WERI-Rb-1 (cell line): Measurements from ENCODE around the gene ARMH1.

Experiments used
- DNase-seq: peaks from one replicate; pipeline ENCODE4 v3.0.0-alpha.2; 2020
- H3K27ac ChIP-seq: fragments of 250-450 bp; sonication (Bioruptor Pico); 2 replicates; pipeline ENCODE4 v1.5.1; 2020; ENCODE audit warnings: mild to moderate bottlenecking, moderate library complexity
- H3K27me3 ChIP-seq: fragments of 250-450 bp; sonication (Bioruptor Pico); 2 replicates; pipeline ENCODE4 v1.5.1; 2021; ENCODE audit warnings: mild to moderate bottlenecking, low read depth, moderate library complexity; ENCODE audit not compliant: insufficient read depth, severe bottlenecking
- H3K36me3 ChIP-seq: fragments of 250-450 bp; sonication (Bioruptor Pico); 2 replicates; pipeline ENCODE4 v1.5.1; 2020; ENCODE audit warnings: mild to moderate bottlenecking, moderate library complexity
- H3K4me3 ChIP-seq: 2 replicates; pipeline ENCODE4 v1.5.1; 2011; ENCODE audit warnings: low read depth, mild to moderate bottlenecking, control low read depth, low read length
- H3K9me3 ChIP-seq: fragments of 250-450 bp; sonication (Bioruptor Pico); 2 replicates; pipeline ENCODE4 v1.5.1; 2021; ENCODE audit warnings: mild to moderate bottlenecking, moderate library complexity; ENCODE audit not compliant: severe bottlenecking
- TF ChIP-seq, protein P1 (sequence below): IDR thresholded peaks from 2 replicates; pipeline ENCODE4 v1.5.1; 2011; ENCODE audit warnings: low read depth, mild to moderate bottlenecking, control low read depth, inconsistent platforms, low read length

Gene ARMH1

DNA sequence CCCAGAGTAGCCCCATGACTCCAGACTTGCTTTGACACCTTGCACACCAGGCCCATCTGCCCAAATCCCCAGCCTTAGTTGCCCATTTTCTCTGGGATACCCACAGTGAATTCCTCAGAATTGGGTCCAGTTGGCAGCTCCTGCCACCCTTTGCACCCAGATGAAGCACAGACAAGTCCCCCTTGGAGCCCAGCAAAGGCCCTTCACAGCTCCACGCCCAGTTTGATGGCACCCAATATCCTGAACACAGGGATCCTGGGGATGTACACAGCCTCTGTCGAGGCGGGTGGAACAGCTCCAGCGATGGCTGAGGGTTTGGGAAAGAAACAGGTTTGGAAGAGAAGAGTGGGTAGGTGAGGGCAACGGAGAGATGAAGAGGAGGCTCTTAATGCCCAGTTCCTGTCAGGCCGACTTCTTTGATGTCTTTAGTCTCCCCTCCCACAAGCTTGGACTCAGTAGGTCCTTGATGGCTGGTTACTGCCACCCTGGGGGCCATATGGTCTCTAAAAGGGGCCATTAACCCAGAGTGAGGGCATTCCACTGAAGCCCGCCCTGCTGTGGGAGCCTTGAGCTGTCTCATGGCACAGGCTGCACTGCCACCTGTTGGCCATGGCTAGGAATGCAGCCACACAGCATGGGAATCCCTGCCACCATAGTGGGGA, 21.9 kb upstream of the ARMH1 start:
- Histone ChIP-seq H3K27me3 (no peaks in the 10 kb centered on the region), H3K36me3 (peaks cover 39% of the 10 kb centered on the region), H3K9me3 (no peaks in the 10 kb centered on the region), H3K27ac (peak overlapping the region; percentile 7; the same call in 1 of the 2 replicates), H3K4me3 (no peak overlapping the region)
- DNase-seq = peak; percentile 82
- TF ChIP-seq, protein P1, sequence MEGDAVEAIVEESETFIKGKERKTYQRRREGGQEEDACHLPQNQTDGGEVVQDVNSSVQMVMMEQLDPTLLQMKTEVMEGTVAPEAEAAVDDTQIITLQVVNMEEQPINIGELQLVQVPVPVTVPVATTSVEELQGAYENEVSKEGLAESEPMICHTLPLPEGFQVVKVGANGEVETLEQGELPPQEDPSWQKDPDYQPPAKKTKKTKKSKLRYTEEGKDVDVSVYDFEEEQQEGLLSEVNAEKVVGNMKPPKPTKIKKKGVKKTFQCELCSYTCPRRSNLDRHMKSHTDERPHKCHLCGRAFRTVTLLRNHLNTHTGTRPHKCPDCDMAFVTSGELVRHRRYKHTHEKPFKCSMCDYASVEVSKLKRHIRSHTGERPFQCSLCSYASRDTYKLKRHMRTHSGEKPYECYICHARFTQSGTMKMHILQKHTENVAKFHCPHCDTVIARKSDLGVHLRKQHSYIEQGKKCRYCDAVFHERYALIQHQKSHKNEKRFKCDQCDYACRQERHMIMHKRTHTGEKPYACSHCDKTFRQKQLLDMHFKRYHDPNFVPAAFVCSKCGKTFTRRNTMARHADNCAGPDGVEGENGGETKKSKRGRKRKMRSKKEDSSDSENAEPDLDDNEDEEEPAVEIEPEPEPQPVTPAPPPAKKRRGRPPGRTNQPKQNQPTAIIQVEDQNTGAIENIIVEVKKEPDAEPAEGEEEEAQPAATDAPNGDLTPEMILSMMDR = peak; percentile 98

DNA sequence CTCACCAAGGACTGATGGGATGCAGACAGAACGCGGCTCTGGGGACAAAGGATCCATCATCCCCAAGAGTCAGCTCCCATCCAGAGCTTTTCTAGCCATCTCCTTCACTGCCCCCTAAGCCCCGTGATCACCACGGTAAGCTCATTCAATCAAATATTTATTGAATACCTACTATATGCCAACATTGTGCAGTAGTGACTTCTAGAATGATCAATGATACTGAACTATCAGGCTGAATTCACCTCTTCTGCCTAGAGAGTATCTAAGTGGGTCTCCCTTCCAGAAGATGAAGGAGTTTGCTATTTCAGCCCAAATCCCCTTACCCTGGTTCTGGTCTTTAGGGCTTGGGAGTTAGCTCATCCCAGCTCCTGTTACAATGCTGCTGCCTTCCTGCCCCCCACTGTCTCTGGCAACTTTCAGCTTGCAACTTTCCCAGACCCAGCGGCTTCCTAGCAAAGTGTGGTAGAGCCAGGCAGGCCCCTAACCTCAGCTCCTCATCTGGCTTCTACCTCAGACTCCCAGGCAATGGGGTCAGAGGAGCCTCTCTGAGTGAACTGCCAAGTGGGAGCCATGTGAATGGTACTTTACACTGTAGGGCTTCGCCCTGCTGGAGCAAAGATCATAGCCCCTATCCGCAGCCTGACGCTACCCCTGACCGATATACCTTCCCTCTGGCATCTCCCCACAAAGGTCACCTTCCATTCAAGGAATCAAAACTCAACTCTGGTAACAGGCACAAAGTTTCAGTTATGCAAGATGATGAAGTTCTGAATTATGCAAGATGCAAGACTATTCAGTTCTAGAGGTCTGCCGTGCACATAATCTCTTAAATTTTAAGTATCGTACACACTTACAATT, 21.2 kb upstream of the ARMH1 start:
- TF ChIP-seq, protein P1 = no peak
- DNase-seq = no peak
- H3K9me3 ChIP-seq = no peaks in the 10 kb centered on the region
- peaks cover 33% of the 10 kb centered on the region for H3K36me3 ChIP-seq
- H3K4me3 ChIP-seq = no peak overlapping the region
- no peak overlapping the region for H3K27ac ChIP-seq
- H3K27me3 ChIP-seq = no peaks in the 10 kb centered on the region

DNA sequence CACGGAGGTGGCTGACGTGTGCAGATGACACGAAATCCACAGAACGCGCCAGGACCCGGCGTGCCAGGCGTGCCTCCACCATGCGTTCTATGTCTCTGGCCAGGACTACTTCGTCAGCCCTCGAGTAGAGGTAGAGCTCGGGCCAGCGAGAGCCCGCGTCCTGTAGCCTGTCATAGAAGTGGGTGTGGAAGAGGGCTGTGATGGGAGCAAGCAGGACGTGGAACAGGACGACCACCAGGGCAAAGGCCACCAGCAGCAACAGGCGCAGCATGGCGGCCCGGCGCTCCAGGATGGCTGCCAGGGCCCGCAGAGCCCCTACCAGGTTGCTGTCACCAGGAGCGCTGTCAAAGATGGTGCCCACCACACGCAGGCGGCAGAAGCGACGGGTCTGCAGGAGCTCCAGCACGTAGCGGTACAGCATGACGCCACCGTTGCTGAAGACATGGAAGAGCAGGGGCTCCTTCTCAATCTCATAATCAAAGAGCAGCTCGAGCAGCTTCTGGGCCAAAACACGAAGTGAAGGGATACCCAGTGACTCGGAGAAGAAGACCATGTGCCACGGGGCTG, 19.8 kb upstream of the ARMH1 start:
- no peak overlapping the region for H3K27ac ChIP-seq
- no peak for DNase-seq
- H3K4me3 ChIP-seq = no peak overlapping the region
- no peaks in the 10 kb centered on the region for H3K27me3 ChIP-seq
- peaks cover 19% of the 10 kb centered on the region for H3K36me3 ChIP-seq
- H3K9me3 ChIP-seq = no peaks in the 10 kb centered on the region
- TF ChIP-seq, protein P1 = no peak

DNA sequence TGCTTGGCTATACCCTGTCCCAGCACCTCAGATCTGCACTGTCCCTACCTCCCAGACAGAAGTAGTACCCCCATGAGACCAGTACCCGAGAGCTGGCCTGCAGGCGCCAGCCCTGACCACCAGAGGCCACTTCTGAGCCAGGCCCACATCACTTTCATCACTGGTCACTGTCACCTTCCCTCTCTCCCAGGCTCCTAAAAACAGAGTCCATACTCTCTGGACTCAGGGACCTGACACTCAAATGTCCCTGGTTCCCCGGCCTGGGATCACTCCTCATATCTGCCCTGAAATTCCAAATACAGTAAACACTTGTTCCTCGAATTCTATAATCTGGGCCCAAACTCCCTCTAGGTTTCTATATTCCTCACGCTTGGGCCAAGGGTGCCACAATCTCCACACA, 18.9 kb upstream of the ARMH1 start:
- Histone ChIP-seq H3K9me3 (no peaks in the 10 kb centered on the region), H3K4me3 (no peak overlapping the region), H3K27ac (no peak overlapping the region), H3K27me3 (no peaks in the 10 kb centered on the region), H3K36me3 (peaks cover 10% of the 10 kb centered on the region)
- TF ChIP-seq, protein P1 = peak; percentile 97
- peak; percentile 61 for DNase-seq

DNA sequence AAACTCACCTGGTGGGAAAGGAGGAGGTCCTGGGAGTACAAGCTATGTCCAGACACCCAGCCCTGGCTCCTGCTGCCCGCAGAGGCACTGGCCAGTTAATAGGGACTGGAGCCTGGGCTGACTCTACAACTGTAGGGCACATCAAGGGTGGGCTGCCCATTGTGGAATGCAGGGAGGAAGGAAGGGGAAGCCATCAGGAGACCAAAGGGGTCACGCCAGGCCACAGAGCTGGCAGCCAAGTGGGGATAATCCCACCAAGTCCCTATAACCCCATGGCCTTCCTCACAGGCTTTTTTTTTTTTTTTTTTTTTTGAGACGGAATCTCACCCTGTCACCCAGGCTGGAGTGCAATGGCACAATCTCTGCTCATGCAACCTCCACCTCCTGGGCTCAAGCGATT, 14.9 kb upstream of the ARMH1 start:
- no peaks in the 10 kb centered on the region for H3K9me3 ChIP-seq
- peak; percentile 31 for DNase-seq
- no peak overlapping the region for H3K4me3 ChIP-seq
- TF ChIP-seq, protein P1 = no peak
- H3K27ac ChIP-seq = no peak overlapping the region
- H3K27me3 ChIP-seq = no peaks in the 10 kb centered on the region
- no peaks in the 10 kb centered on the region for H3K36me3 ChIP-seq
